HG03060 (cell line): ENCODE data around the gene MRM1.

Source experiments
- ATAC-seq: cut with Tn5 transposase; IDR thresholded peaks from one replicate; pipeline ENCODE4 v1.9.1; 2021; ENCODE audit warnings: low read depth, moderate number of reproducible peaks; ENCODE audit not compliant: unreplicated experiment

Gene MRM1

GRCh38 chr17:36629252-36629847 lies 28.0 kb downstream of the MRM1 start:
- no peak for ATAC-seq

GRCh38 chr17:36629970-36630502 lies 28.7 kb downstream of the MRM1 start:
- ATAC-seq = no peak

- ATAC-seq = no peak
Observed at GRCh38 chr17:36631022-36631421, 29.6 kb downstream of the MRM1 start.

- ATAC-seq = no peak
Observed at GRCh38 chr17:36632916-36633771, 31.8 kb downstream of the MRM1 start.

GRCh38 chr17:36640346-36640745 lies 39.0 kb downstream of the MRM1 start:
- ATAC-seq = no peak

- no peak for ATAC-seq
Observed at GRCh38 chr17:36640836-36641235, 39.5 kb downstream of the MRM1 start.

DNA sequence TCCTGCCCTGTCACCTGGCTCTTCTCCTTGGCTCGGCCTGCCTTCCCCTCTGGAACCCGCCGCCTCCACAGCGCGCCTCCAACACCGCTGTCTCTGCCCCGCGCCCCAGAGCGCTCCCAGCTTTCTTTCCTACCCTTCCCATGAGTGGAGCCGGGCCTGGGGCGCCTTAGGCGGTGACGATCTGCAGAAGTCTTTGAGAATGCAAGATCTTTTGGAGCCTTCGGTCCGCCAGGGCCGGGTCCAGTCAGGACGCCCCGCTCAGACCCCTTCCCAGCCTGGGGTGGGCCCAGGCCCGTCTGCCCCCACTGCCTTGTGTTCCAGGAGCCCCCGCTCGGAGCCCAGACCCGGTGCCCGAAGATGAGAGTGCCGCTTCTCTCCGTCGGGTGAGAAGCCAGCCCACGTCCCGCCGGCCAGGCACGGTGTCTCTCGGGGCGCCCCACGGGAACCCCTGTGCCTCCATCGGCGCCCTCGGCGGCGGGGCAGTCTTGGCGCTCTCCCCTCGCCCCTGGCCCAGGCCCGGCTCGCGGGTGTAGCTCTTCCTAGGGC lies 40.0 kb downstream of the MRM1 start:
- no peak for ATAC-seq

DNA sequence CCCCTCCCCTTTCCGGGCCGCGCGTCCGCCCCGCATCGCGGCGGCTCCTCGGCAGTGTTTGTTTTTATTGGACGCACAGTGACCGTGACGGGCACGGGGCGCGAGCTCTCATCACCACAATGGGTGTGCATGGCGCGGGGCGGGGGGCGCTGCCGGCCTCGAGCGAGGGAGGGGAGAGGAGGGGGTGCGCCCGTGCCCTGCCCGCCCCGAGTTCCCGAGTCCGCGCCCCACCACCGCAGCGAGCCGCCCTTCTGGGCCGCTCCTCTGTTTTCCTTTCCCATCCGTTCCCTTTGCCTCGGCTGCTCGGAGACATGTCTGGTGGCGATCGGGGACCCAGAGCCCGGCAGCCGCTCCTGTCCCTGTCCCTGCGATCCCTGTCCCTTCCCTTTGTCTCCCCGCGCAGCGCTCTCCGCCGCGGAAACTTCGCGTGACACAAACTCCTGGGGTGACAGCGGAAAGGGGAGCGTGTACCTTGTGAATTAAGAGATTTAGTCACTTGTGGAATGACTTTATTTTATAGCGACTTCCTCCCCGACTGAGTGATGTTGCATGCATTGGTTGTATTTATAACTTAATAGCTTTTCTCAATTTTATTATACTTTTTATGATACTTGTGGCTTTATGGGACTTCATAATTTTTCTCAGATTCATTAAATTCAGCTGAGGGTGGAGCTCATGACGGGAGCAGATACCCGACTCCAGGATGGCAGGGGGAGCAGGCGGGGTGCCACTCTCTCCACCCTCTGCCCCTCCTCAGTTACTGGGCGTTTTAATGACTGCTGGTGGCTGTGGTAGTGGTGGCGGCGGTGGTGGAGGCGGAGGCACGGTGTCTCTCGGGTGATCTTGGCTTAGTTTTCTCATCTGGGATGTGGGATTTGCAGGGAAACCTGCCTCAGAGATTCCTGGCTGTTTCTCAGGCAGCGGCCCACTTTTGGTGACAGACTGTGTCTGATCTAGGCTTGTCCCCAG lies 40.8 kb downstream of the MRM1 start:
- no peak for ATAC-seq

- no peak for ATAC-seq
Observed at GRCh38 chr17:36643086-36643685, 41.8 kb downstream of the MRM1 start.

GRCh38 chr17:36645422-36645821 lies 44.0 kb downstream of the MRM1 start:
- no peak for ATAC-seq

GRCh38 chr17:36647636-36648035 lies 46.3 kb downstream of the MRM1 start:
- no peak for ATAC-seq

GRCh38 chr17:36650096-36650775 lies 48.9 kb downstream of the MRM1 start:
- ATAC-seq = no peak

- no peak for ATAC-seq
Observed at GRCh38 chr17:36653374-36653773, 52.0 kb downstream of the MRM1 start.

GRCh38 chr17:36653856-36654255 lies 52.5 kb downstream of the MRM1 start:
- no peak for ATAC-seq

GRCh38 chr17:36655726-36656125 lies 54.3 kb downstream of the MRM1 start:
- no peak for ATAC-seq

DNA sequence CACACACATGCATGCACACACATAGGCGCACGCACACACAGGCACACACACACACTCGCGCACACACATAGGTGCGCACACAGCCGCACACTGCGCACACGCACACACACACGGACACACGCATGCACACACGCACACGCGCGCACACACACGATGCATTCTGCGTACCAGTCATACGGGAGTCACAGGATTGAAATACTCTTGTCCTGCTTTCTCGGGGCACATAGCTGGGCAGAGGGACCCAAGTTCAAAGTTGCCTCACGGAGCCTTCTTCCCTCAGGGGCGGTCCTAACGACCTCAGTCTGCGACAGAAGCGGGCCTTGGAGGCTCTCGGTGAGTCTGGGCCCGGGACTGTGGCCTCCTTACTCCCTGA lies 56.0 kb downstream of the MRM1 start:
- no peak for ATAC-seq

GRCh38 chr17:36657763-36658490 lies 56.5 kb downstream of the MRM1 start:
- ATAC-seq = no peak
